Measurements from ENCODE around the gene EMC9.

EMC9 gene

GRCh38 chr14:24141097-24141880, at the start of gene EMC9:
Gene EMC9, minus strand, starts transcription at chr14:24141591. Its CDS starts 287 bp downstream, at chr14:24141304.
- TF ChIP-seq JUND (IDR thresholded peaks at IDR 0.05; ENCODE audit: low read depth), result no peak
- in situ Hi-C loops (cut with HindIII; ENCODE audit: low pct_unique_long_range_greater_than_20kb, low sequenced_read_pairs), result no loop called here
- DNase-seq (ENCODE audit: low read depth in 1 of 2, low spot score in 1 of 2), result peak; percentile 92 to 98

- no peak for TF ChIP-seq JUND (IDR thresholded peaks at IDR 0.05; ENCODE audit: low read depth)
- in situ Hi-C loops (cut with HindIII; ENCODE audit: low pct_unique_long_range_greater_than_20kb, low sequenced_read_pairs), result no loop called here
- DNase-seq (ENCODE audit: low read depth in 1 of 2, low spot score in 1 of 2), result no peak
These were observed 49.0 kb upstream of the EMC9 start for GRCh38 chr14:24190416-24190815.

GRCh38 chr14:24189460-24189859, 48.1 kb upstream of the EMC9 start:
- DNase-seq (ENCODE audit: low read depth in 1 of 2, low spot score in 1 of 2), result no peak
- TF ChIP-seq JUND (IDR thresholded peaks at IDR 0.05; ENCODE audit: low read depth), result no peak
- in situ Hi-C loops (cut with HindIII; ENCODE audit: low pct_unique_long_range_greater_than_20kb, low sequenced_read_pairs), result no loop called here

GRCh38 chr14:24189059-24189375, 47.6 kb upstream of the EMC9 start:
- TF ChIP-seq JUND (IDR thresholded peaks at IDR 0.05; ENCODE audit: low read depth), result no peak
- no peak for DNase-seq (ENCODE audit: low read depth in 1 of 2, low spot score in 1 of 2)
- in situ Hi-C loops (cut with HindIII; ENCODE audit: low pct_unique_long_range_greater_than_20kb, low sequenced_read_pairs), result no loop called here

GRCh38 chr14:24188251-24189058, 47.1 kb upstream of the EMC9 start, which contains the start of gene IPO4:
Gene IPO4, minus strand, starts transcription at chr14:24188816. Its CDS starts 29 bp downstream, at chr14:24188787.
- in situ Hi-C loops (cut with HindIII; ENCODE audit: low pct_unique_long_range_greater_than_20kb, low sequenced_read_pairs), result no loop called here
- TF ChIP-seq JUND (IDR thresholded peaks at IDR 0.05; ENCODE audit: low read depth), result no peak
- peak; percentile 90 to 97 for DNase-seq (ENCODE audit: low read depth in 1 of 2, low spot score in 1 of 2)

DNA sequence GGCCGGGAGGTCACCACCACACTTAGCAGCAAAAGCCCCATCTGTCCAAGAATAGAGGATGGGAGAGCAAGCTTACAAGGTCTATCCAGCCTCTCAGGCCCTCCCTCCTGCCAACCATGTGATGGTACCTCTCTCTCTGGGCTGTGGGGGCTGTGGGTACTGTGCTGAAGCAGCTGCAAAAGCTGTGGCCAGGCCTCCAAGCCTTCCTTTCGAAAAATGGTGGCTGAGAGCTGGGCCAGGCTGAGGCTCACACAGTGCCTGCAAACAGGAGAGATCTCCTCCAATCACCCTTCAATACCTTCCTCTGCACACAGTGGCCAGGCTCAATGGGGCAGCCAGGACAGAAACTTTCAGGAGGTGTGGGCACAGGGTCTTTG, 46.1 kb upstream of the EMC9 start:
- no peak for DNase-seq (ENCODE audit: low read depth in 1 of 2, low spot score in 1 of 2)
- in situ Hi-C loops (cut with HindIII; ENCODE audit: low pct_unique_long_range_greater_than_20kb, low sequenced_read_pairs), result no loop called here
- TF ChIP-seq JUND (IDR thresholded peaks at IDR 0.05; ENCODE audit: low read depth), result no peak

GRCh38 chr14:24186831-24187538, 45.6 kb upstream of the EMC9 start:
- in situ Hi-C loops (cut with HindIII; ENCODE audit: low pct_unique_long_range_greater_than_20kb, low sequenced_read_pairs), result no loop called here
- TF ChIP-seq JUND (IDR thresholded peaks at IDR 0.05; ENCODE audit: low read depth), result no peak
- no peak for DNase-seq (ENCODE audit: low read depth in 1 of 2, low spot score in 1 of 2)

DNA sequence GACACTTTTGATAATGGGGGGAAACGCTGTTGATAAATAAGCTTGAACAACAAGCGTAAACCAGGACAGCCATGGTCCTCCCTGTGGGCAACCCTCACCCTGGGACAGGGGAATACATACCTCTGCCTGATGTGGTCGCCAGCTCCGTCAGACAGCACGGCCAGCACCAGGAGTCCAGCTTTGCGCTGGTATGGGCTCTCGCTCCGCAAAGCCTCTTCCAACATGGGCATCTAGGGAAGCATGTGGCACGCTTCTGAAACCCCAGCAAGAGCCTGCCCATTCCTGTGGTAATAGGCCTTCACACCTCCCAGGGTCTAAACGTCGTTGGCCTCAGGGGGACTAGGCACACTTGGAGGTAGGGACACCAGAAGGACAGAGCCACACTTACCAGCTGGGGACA, 44.4 kb upstream of the EMC9 start:
- no peak for DNase-seq (ENCODE audit: low read depth in 1 of 2, low spot score in 1 of 2)
- in situ Hi-C loops (cut with HindIII; ENCODE audit: low pct_unique_long_range_greater_than_20kb, low sequenced_read_pairs), result no loop called here
- no peak for TF ChIP-seq JUND (IDR thresholded peaks at IDR 0.05; ENCODE audit: low read depth)

GRCh38 chr14:24185026-24185425, 43.6 kb upstream of the EMC9 start:
- in situ Hi-C loops (cut with HindIII; ENCODE audit: low pct_unique_long_range_greater_than_20kb, low sequenced_read_pairs), result no loop called here
- TF ChIP-seq JUND (IDR thresholded peaks at IDR 0.05; ENCODE audit: low read depth), result no peak
- DNase-seq (ENCODE audit: low read depth in 1 of 2, low spot score in 1 of 2), result no peak

- in situ Hi-C loops (cut with HindIII; ENCODE audit: low pct_unique_long_range_greater_than_20kb, low sequenced_read_pairs), result no loop called here
- no peak for DNase-seq (ENCODE audit: low read depth in 1 of 2, low spot score in 1 of 2)
- no peak for TF ChIP-seq JUND (IDR thresholded peaks at IDR 0.05; ENCODE audit: low read depth)
These were observed 42.9 kb upstream of the EMC9 start for GRCh38 chr14:24184104-24184970.

DNA sequence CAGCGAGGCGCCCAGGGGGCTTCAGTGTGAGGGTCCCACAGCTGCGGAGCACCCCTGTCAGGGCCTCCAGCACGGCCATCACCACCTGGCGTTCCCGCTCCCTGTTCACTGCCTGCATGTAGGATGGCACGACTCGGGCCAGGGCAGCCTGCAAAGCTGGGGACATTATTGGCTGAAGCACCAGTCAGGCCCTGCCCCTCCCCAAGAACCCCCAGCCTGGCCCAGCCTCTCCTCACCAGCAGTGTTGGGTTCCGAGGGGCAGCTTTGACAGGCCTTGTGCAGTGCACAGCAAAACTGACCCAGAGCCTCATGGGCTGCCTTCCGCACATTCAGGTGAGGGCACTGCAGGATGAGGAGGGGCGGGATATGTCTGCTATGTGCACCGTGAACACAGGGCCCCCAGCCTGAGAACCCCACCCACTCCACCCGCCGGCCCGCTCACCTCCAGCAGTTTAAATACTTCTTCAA, 41.7 kb upstream of the EMC9 start:
- TF ChIP-seq JUND (IDR thresholded peaks at IDR 0.05; ENCODE audit: low read depth), result no peak
- DNase-seq (ENCODE audit: low read depth in 1 of 2, low spot score in 1 of 2), result no peak
- in situ Hi-C loops (cut with HindIII; ENCODE audit: low pct_unique_long_range_greater_than_20kb, low sequenced_read_pairs), result no loop called here
